HL-60 (cell line): ENCODE measurements around the gene MYOF.

ENCODE experiments used
- CTCF ChIP-seq: IDR thresholded peaks from one replicate; pipeline ENCODE4 v1.5.1; 2011; ENCODE audit warnings: low read length, control low read depth, inconsistent platforms; ENCODE audit not compliant: insufficient read depth
- POLR2AphosphoS5 ChIP-seq: IDR thresholded peaks from 2 replicates; pipeline ENCODE4 v1.6.1; 2012; ENCODE audit warnings: low read depth
- REST ChIP-seq: IDR thresholded peaks from 2 replicates; pipeline ENCODE4 v1.6.1; 2012; ENCODE audit warnings: low read depth; ENCODE audit not compliant: insufficient replicate concordance
- SPI1 ChIP-seq: IDR thresholded peaks from 2 replicates; pipeline ENCODE4 v1.6.1; 2012; ENCODE audit warnings: low read depth, mild to moderate bottlenecking, borderline replicate concordance

- TF ChIP-seq SPI1 (no peak), CTCF (no peak), POLR2AphosphoS5 (no peak), REST (no peak)
Measured at GRCh38 chr10:93370961-93371360, 111.2 kb downstream of the MYOF start.
